GM19023 (cell line): ENCODE results near the gene KPNA3.
A peak's percentile ranks its signal among the peaks of the same experiment; 100 is the strongest.
"Not testable (repeated sequence)": the region's sequence is repeated elsewhere in the genome, so short reads cannot be mapped to it uniquely, and the experiment has no call there.

Experiments used
- ATAC-seq: cut with Tn5 transposase; IDR thresholded peaks from one replicate; pipeline ENCODE4 v1.9.1; 2021; ENCODE audit warnings: mild to moderate bottlenecking, moderate library complexity; ENCODE audit not compliant: unreplicated experiment

KPNA3 gene, protein sequence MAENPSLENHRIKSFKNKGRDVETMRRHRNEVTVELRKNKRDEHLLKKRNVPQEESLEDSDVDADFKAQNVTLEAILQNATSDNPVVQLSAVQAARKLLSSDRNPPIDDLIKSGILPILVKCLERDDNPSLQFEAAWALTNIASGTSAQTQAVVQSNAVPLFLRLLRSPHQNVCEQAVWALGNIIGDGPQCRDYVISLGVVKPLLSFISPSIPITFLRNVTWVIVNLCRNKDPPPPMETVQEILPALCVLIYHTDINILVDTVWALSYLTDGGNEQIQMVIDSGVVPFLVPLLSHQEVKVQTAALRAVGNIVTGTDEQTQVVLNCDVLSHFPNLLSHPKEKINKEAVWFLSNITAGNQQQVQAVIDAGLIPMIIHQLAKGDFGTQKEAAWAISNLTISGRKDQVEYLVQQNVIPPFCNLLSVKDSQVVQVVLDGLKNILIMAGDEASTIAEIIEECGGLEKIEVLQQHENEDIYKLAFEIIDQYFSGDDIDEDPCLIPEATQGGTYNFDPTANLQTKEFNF

DNA sequence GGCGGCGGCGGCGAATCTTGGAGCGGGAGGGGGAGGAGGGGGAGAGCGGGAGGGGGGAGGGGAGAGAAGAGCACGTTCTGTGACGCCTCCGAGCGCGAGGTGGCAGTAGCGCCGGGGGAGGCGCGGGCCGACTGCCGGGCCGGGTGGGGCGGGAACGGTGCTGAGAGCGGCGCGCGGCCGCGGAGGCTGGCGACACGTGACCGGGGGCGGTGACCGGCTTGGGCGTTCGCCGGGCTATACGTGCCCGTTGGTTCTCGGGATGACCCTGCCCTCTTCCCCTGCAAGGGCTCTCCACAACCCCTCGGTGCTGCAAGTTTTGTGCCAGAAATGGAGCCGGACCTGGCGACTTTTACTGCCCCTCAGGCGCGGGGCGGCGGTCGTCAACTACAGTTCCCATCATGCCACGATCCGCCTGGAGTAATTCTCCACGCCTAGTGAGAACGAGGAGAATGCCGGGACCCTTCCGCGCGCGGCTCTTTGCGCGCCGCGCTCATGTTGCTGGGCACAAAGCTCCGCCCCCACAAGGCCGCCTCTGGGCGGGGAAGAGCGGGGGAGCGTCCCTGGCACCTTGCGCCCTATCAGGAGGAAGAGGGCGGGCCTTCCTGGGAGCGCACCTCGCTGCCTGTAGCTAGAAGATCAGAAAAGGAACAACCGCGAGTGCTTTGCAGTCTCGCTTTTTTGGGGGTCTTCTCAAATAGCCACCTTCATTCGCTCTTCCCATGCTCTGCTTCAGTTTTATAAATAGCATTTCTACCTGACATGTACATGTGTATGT lies at the start of gene KPNA3:
TSS of gene KPNA3 (minus strand) at position 133 of the 775 bp plus-strand sequence. CDS start 176 bp downstream, outside the sequence.
- peak; percentile 88 for ATAC-seq

DNA sequence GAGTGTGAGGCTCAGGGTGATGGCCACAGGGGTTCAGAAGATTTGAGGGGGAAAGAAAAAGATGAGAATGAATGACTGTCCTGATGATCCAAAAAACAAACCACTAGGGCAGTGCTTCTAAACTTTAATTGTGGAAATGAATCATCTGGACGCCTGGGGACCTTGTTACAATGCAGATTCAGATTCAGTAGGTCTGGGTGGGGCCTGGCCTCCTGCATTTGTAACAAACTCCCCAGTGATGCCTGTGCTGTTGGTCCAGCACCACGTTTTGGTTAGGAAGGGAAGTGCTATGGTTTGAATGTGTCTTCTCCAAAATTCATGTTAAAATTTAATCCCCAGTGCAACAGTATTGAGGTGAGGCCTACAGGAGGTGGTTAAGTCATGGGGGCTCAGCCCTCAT lies 49.5 kb upstream of the KPNA3 start:
- ATAC-seq, result no peak

DNA sequence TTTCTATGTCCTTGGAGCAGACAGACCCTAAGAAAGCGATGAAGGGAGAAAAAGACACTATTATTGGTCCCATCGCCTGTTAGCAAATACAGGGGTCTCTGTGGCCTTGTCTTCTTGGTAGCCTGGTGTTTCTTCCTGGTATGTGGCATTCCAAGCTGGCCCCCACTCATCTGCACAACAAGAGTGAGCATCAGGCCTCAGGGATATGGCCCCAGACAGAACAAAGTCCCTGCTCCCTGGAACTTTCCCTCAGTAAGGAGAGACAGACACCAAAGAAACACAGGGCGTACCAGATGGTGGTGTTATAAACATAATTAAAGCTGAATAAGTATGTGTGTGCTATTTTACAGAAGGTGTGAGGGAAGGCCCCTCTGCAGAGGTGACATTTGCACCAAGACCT lies 48.2 kb upstream of the KPNA3 start:
- ATAC-seq, result no peak

DNA sequence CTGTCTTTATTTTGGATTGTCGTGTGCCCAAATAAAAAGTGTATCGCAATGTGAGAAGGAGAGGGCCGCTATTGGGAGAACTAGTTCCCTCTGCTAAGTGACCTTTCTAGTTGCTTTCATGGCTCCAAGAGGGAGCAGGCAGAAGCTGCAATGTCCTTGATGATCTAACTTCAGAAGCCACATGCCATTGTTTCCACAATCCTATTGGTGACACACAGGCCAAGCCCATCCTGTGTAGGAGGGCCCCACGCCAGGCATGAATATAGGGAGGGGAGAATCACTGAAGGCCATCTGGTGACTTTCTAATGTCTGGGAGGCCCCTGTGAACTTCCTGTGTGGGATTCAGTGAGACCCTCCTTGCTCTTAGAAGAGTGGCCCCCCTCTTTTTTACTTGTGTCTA lies 47.8 kb upstream of the KPNA3 start:
- no peak for ATAC-seq

DNA sequence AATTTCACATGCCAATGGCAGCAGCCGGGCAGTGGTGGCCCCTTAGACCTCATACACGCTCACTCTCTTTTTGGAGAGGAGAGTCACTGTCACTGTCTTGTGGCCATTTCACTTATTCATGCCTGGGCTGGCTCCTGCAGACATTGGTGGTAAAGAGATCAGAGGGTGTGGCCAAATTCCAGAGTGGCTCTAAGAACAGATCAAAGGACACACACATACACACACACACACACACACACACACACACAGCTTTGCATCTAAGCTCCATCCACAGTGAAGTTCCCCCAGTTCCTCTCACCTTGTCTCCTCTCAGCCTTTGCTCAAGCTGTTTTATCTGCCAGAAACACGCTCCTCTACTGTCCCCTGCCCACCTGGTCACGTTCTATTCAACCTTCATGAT lies 46.5 kb upstream of the KPNA3 start:
- no peak for ATAC-seq

DNA sequence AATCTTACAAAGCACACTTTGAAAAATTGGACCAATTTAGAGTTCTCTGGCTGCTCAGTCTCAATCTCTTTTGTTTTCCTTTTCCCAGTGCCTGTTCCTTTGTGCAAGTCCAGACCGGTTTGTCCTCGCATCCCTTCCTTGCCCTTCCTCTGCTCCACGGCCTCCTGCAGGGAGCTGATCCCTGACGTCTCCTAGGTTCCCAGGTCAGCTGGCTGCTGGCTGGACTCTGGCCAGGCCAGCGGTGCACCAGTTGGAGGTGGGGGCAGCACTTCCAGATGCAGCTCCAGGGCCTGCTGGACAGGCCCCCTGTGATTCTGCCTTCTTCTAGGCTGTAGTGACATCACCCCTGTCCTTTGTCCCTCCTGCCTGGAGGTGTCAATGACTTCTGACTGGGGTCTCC lies 44.0 kb upstream of the KPNA3 start:
- no peak for ATAC-seq

DNA sequence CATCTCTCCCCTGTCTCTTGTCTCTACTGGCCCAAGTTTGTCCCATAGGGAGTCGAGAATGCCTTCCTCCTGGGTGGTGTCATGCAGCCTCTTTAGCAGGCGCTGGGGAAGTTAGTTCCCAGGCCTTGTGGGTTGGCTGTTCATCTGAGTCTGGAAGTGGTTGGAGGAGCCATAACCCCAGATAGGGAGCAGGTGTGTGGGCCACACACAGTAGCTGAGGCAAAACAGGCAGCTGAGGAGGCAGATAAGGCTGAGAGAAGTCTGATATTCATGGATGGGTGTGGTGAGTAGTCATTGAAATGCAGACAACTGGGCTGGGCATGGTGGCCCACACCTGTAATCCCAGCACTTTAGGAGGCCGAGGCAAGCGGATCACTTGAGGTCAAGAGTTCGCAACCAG lies 40.9 kb upstream of the KPNA3 start:
- ATAC-seq, result no peak

DNA sequence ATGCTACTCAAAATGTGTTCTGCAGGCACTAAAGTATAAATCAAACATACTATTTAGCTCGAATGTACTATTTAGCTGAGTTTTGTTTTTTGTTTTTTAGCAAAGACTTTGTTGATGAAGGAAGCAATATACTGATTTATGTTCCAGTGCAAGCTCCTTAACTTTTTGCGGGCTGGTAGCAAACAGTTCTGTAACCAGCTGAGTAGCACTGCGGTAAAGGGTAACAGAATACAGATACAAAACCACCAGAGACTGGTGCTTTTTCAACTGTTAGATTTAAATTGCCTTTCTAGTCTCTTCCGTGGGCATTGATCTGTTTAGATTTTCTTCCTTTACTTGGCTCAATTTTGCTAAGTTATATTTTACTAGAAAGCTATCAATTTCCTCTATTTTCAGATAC lies 39.0 kb upstream of the KPNA3 start:
- no peak for ATAC-seq

DNA sequence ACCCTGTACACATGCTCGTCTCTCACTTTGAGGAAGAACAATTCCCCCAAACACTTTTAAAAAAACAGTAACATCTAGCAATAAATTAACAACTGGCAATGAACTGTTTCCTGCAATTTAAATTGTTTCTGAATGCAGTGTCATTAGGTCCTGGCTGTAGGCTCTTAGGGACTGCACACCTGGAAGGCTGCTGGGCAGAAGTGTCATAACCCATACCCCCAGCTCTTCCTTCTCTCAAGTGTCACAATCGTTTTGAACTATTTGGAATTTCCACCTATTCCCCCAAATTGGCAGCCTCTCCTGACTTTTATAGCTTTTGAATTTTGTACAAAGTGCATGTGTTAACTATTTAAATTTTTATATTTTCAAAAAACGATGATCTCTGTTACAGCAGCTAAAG lies 38.2 kb upstream of the KPNA3 start:
- no peak for ATAC-seq

DNA sequence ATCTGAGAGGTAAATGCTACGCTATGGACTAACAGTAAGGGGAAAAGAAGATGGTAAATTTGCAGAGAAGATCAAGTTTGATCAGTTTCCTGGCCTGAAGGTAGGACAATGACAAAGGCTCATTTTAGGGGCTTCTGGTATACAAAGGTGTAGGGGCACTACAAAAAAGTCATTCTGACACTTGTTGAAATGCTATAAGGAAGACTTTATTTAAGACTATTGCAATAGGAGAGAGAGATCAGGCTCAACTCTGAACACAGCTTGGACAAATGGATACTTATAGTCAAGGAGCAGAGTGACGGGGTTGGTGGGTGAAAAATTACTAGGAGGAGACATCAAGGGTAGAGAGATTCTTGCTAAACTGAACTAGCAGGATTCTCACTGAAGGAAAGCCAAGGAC lies 37.2 kb upstream of the KPNA3 start:
- no peak for ATAC-seq

DNA sequence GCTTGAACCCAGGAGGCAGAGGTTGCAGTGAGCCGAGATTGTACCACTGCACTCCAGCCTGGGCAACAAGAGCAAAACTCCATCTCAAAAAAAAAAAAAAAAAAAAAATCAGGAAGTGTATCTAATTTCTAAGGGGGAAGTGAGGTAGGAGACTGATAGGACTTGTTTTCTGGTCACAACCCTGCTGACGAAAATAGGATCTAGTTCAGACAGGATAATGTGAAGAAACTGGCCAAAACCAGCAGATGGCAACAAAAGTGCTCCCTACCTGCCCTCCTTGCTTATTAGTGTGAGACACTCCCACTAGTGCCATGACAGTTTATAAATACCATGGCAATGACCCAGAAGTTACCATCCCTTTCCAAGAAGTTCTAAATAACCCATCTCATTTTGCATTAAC lies 36.0 kb upstream of the KPNA3 start:
- ATAC-seq, result no peak

DNA sequence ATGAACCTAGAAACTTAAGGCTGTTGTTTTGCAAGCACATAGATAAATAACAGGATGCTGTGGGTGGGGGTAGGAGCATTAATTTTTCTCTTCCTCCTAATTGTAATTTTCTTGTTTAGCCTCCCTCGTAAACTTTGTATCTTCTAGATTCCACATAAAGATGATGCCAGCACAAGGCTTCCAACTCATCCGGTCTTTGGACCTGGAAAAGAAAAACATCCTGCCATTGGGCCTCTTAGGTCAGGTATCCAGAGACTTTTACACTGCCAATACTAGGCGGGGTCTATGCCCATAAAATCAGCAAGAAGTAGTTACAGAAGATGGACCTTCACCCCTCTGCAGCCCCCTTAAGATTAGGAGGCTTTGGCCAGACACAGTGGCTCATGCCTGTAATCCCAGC lies 35.4 kb upstream of the KPNA3 start:
- no peak for ATAC-seq

DNA sequence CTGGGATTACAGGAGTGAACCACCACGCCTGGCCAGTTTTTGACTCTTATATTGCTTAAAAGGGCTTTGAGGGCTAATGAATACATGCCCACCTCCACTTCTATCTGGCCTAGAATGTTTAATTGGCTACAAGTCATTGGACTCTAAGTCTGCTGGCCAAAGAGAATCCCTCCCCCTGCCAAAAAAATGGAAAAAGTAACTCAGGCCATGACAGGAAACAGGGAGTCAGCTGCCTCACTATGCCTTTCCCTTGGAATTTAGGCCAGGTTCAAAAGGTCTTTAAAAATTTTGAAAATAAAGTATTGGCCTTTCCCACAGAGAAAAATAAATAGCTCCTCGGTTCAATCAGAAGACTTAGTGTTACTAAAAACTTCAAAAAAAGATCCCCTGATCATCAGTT lies 34.9 kb upstream of the KPNA3 start:
- ATAC-seq, result no peak

DNA sequence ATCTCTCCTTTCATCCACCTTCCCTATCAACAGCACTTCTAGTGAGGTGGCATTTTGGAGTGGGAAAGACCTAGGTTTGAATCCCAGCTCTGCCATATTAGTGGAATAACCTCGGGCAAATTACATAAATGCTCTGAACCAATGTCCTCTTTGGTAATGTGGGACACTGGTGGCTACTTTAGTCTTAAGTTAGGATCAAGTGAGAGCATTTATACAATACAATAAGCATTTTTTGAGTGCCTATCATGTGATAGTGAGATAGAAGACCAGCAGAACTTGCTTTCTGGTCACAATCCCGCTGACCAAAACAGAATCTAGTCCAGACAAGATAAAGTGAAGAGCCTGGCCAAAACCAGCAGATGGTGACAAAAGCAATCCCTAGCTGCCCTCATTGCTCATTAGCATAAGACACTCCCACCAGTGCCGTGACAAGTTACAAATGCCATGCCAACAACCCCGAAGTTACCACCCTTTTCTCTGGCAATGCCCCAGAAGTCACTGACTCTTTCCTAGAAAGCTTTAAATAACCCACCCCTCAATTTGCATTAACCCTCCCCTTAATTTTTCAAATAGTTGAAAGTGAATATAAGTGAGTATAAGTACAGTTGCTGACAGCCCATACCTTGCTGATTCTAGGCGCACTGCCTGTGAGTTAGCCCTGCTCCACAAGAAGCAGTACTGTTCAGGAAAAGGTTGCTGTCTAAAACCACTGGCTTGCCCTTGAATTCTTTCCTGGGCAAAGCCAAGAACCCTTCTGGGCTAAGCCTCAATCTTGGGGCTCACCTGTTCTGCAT lies 28.9 kb upstream of the KPNA3 start:
- ATAC-seq, result no peak

DNA sequence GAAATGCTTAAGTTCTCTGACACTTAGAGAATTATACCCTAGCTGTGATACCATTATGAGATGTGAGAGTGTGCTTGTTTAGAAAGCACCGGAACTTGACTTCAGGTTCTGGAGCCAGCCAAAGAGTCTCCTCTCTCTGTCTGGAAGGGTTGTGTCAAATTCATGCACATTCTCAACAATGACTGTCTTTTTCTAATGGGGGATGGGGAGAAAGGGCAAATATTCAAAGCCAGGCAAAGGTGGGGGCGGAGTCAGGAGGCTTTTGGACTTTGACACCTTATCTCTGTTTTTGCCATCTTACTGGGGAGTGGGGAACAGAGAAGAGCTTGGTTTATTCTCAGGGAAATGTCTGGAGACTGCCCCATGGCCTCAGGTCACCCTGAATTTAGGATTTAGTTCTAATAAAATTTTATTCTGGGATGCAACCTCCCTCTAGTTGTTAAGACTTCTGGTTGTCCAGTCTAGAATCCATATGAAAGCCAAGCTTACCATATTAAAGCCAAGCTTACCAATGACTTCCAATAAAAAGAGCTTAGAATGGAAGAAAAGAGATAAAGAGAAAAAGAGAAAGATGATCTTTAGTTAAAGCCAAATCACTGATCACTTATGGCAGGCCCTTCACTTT lies 28.2 kb upstream of the KPNA3 start:
- no peak for ATAC-seq

DNA sequence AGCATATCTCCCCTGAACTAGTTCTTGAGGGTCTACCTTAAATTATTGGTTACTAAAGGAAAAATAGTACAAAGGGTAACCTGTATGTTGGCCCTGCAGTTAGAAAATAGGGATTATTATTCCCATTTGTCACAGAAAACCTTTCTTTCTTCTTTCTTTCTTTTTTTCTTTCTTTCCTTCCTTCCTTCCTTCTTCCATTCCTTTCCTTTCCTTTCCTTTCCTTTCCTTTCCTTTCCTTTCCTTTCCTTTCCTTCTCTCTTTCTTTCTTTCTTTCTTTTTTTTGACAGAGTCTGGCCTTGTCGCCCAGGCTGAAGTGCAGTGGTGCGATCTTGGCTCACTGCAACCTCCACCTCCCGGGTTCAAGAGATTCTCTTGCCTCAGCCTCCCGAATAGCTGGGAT lies 23.6 kb upstream of the KPNA3 start:
- not testable (repeated sequence) for ATAC-seq

DNA sequence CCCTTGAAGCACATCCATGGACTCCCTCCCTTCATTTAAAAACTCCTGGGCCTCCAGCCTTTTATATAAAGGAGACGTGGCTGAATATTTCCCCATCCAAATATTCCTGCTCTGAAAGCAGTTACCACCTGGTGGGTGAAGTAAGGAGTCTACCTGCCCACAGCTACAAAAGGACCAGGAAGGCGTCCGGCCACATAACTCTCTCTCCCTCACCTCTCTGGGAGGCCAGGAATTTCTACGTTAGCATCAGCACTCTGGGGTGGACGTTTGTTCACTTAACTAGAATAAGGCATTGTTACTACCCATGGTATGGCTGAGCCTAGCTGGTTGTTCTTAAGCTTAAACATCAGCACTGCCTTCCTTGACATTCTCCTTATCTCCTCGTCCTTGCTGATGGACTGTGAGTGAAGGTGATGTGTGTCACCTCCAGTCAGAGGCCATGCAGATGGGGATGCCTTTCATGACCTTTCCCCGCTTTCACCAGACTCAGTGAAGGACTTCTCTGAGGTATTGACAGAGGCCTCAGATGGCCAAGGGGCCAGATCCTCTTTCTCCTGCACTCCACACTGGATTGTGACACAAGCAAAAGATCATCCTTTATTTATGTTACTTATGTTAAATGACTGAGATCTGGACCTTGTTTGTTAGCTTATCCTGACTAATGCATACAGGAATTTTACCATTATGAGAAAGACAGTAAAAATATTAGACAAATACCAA lies 22.2 kb upstream of the KPNA3 start:
- no peak for ATAC-seq

DNA sequence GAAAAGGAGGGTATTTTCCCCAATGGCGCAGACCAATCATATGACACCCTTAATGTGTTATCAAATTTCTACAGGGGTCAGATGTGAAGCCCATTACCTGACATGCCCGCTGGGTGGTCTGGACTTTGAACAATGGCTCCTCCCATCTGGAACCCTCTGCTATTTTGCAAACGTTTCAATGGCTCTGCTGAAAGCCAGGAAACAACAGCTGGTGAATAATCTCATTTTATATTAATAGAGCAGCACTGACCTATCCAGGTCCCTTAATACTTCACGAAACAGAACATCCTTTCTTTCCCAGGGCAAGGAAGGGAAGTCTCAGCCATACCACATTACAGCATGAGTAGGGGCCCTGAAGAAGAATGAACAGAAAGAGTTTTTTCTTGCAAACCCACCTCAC lies 20.3 kb upstream of the KPNA3 start:
- no peak for ATAC-seq

DNA sequence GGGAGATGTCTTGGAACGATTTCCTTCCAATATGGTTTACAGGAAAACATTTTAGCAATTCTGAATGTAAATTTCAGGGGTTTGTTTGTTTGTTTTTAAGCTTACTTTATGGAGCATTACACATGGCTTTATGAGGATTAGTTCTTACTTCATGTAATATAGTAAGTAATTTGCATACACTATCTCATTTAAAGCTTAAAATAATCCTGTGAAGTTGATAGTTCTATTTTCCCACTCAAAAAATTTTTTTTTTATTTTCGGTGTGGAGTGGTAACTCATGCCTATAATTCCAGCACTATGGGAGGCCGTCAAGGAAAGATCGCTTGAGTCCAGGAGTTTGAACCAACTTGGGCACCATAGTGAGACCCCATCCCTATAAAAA lies 19.0 kb upstream of the KPNA3 start:
- ATAC-seq, result no peak
